ENCODE data around the gene PRIM1.
"Not testable (repeated sequence)": the region's sequence is repeated elsewhere in the genome, so short reads cannot be mapped to it uniquely, and the experiment has no call there.

The PRIM1 gene

DNA sequence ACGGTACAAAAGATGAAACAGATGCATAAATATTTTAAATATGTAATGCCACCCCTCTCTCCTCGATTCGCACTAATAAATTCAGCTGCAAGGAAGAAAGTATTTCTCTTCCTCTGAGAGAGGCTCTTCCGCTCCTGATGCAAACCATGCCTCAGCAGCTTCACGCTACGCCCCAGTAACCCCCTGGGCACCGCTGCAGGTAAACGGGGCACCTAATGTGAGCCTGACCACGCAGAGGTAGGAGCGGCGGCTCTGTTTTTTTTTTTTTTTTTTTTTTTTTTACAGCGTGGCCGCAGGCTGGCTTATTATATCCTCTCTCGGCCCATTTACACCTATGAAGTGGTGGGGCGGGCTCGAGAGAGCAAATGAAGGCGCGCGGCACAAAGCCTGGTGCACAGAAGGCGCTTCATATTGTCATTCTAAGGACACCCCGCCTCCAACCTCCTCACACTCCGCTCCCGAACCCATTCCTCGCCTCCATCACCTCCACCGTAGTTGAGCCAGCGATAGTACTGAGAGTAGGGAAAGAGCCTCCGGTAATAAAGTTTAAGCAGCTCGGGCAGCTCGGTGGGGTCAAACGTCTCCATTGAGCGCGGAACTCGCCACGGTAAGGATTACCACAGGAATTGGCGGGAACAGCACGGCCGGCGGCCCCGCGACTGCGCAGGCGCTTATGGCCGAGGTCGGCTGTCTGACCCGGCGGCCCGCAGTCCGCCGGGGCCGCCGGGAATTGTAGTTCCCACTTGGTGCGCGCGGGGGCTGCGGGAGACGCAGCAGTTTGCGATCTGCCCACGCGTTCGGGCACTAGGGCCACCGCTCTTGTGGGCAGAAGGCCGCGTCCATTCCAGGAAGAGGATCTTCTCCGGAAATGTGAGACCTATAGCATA, at the start of gene PRIM1:
Gene PRIM1, minus strand, starts transcription at position 612 of the 887 bp plus-strand sequence. Its CDS starts 25 bp downstream, at position 587.
- peak; percentile 77 for DNase-seq

- no peak for DNase-seq
Observed at GRCh38 chr12:56800221-56800620, 48.1 kb upstream of the PRIM1 start.

GRCh38 chr12:56799345-56799744, 47.2 kb upstream of the PRIM1 start:
- not testable (repeated sequence) for DNase-seq

GRCh38 chr12:56795791-56796190, 43.7 kb upstream of the PRIM1 start:
- DNase-seq, result not testable (repeated sequence)

DNA sequence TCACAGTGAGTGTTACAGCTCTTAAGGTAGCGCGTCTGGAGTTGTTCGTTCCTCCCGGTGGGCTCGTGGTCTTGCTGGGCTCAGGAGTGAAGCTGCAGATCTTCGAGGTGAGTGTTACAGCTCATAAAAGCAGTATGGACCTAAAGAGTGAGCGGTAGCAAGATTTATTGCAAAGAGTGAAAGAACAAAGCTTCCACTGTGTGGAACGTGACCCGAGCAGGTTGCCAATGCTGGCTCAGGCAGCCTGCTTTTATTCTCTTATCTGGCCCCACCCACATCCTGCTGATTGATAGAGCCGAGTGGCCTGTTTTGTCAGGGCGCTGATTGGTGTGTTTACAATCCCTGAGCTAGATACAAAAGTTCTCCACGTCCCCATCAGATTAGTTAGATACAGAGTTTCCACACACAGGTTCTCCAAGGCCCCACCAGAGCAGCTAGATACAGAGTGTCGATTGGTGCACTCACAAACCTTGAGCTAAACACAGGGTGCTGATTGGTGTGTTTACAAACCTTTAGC, 43.0 kb upstream of the PRIM1 start:
- DNase-seq, result not testable (repeated sequence)

- not testable (repeated sequence) for DNase-seq
Observed at GRCh38 chr12:56793124-56793523, 41.0 kb upstream of the PRIM1 start.

- no peak for DNase-seq
Observed at GRCh38 chr12:56792678-56793077, 40.6 kb upstream of the PRIM1 start.

DNA sequence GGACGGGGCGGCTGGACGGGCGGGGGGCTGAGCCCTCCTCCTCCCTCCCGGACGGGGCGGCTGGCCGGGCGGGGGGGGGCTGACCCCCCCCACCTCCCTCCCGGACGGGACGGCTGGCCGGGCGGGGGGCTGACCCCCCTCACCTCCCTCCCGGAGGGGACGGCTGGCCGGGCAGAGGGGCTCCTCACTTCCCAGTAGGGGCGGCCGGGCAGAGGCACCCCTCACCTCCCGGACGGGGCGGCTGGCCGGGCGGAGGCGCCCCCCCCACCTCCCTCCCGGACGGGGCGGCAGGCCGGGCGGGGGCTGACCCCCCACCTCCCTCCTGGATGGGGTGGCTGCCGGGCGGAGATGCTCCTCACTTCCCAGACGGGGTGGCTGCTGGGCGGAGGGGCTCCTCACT, 37.3 kb upstream of the PRIM1 start:
- not testable (repeated sequence) for DNase-seq

- no peak for DNase-seq
Observed at GRCh38 chr12:56787498-56787897, 35.4 kb upstream of the PRIM1 start.

DNA sequence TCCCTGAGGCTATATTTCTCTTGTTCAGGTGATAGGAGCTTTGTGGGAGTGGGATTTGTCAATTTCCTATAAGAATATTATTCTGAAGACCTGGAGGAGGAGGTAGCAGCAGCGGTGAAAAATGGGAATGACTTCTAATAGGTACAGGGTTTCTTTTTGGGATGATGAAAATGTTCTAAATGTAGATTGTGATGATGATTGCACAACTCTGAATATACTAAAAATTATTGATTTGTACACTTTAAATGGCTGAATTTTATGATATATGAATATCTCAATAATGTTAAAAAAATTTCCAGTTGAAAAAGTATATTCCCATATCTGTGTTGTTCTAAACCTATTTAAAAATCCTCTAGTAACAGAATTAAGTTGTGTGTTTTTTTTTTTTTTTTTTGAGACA, 33.8 kb upstream of the PRIM1 start:
- DNase-seq, result no peak

DNA sequence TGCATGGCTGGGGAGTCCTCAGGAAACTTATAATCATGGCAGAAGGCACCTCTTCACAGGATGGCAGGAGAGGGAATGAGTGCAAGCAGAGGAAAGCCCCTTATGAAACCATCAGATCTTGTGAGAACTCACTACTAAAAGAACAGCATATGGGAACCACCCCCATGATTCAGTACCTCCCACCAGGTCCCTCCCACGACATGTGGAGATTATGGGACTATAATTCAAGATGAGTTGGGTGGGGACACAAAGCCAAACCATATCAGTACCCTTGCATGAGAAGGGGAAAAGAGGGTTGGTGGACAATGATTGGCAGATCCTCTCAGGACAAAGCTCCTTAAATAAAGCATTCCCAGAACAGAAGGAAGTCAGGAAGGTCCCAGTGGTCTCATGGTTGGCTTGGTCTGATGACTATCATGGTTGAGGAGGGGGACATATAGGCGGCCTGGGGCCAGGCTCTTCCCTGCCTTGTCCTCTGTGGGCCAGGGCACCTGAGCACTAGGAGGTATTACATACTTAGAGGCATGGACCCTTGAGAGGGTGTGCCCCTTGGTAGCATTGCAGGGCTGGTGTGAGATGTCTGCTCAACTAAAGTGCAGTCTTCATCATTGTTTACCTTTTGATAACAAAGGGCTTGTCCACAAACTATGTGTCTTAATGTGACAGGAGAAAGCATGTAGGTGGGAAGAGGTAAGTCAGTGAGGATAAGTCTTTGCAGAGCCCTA, 33.2 kb upstream of the PRIM1 start:
- no peak for DNase-seq

DNA sequence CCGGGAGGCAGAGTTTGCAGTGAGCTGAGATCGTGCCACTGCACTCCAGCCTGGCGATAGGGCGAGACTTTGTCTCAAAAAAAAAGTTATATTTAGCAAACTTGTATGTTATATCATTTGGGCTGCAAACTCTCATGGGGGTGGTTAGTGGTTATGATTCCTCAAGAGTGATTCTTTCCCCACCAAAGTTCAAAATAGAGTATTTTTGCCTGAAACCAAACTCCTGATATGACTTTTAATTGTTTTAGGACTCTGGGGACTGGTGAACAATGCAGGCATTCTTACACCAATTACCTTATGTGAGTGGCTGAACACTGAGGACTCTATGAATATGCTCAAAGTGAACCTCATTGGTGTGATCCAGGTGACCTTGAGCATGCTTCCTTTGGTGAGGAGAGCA, 29.6 kb upstream of the PRIM1 start:
- DNase-seq, result no peak

- no peak for DNase-seq
Observed at GRCh38 chr12:56778756-56779155, 26.6 kb upstream of the PRIM1 start.

GRCh38 chr12:56776654-56777053, 24.5 kb upstream of the PRIM1 start:
- DNase-seq, result no peak

GRCh38 chr12:56775638-56776037, 23.5 kb upstream of the PRIM1 start:
- DNase-seq, result no peak

DNA sequence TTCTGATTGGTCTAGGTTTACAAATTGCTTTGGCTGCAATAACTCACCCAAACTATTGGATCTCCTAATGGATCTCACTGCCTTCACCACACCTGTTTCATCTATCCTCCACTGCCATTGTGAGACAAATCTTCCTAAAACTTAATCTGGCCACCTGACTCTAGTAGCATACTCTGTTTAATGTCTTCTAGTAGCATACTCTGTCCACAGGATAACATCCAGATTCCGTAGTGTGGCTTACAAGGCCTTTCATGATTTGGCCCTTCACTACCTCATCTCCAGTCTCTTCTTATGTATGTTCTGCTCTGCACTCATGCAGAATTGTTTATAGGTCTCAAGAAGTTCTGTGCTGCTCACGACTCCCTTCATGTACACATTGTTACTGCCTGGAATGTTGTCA, 21.0 kb upstream of the PRIM1 start:
- no peak for DNase-seq

- no peak for DNase-seq
Observed at GRCh38 chr12:56772625-56773024, 20.5 kb upstream of the PRIM1 start.

DNA sequence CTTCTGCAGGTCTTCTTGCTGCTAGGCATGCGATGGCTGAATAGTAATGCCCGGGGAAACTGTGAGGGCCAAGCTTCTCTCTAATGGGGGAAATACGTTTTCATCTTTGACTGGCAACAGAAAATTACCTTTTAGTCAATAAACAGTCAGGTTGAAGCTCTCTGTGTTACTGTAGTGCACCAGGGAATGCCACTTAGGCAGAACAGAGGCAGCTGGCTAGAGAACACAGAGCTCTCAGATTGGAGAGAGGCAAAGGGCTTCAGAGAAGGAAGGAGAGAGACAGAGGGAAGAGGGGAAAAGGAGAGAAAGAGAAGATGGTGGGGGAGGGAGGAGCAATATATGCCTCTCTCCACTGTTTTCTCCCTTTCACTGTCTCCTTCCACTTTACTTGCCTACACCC, 17.7 kb upstream of the PRIM1 start:
- DNase-seq, result no peak

DNA sequence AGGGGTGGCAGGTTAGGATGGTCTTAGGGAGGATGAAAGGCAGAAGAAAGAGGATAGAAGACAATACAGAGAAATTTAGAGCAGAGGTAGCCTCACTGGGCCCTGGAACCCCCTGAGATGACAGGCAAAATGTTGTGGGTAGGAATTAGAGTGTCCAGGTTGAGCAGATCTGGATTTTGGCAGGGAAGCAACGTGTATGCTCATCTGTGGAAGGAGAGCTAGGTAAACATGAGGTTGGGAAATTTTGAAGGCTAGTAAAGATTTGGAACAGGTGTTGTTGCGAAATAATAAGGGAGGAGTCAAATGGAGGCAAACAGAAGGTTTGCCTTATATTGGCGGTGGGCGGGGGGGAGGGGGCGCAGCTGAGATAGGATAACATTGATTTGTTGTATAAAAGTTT, 16.3 kb upstream of the PRIM1 start:
- DNase-seq, result peak; percentile 23

- no peak for DNase-seq
Observed at GRCh38 chr12:56766535-56766934, 14.4 kb upstream of the PRIM1 start.

DNA sequence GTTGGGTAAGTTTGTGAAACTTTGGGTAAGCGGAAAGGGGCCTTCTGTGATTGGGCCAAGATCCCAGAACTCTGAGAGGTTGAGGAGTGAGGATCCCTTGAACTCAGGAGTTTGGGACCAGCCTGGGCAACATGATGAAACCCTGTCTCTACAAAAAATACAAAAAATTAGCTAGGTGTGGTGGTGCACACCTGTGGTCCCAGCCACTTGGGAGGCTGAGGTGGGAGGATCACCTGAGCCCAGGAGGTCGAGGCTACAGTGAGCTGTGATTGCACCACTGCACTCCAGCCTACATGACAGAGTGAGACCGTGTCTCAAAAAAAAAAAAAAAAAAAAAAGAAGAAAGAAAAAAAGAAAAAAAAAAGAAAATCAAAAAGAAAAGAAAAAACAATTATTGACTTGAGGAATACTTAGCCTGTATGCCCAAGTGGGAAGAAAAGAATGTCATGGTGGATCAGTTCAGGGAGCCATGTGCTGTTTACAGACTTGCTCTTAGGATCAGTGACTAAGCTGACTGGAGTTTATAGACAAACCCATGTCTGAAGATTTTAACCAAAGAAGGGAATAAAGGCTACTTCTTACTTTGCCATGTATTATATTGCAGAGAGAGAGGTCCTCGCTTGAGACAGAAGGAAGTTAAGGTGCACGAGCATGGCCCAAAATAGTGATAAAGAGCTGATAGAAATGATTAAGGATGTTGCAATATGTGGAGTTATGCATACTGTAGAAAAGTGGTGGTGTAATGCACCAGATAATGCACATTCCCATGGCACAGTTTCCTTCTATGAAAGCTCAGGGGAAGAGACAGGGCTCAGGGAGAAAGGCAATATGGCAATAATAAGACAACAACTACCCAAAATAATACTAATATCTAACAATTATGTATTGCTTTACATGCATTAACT, 11.9 kb upstream of the PRIM1 start:
- no peak for DNase-seq

- no peak for DNase-seq
Observed at GRCh38 chr12:56761812-56762211, 9.7 kb upstream of the PRIM1 start.

GRCh38 chr12:56760460-56760859, 8.3 kb upstream of the PRIM1 start:
- no peak for DNase-seq
